Lower leg skin (tissue), 4 donors: Measurements from ENCODE around the gene BID. TPM values are rescaled to one million over a fixed set of nuclear protein-coding genes. Genes with fewer than 3 reads are reported as not detected.

ENCODE experiments used
- DNase-seq, 2 donors: peaks; one replicate each; pipeline ENCODE4 v3.0.0-alpha.2; 2019; ENCODE audit warnings: low spot score in 2 of 2
- H3K4me3 ChIP-seq: fragments of 200-600 bp; sonication (generic); 2 replicates; pipeline ENCODE4 v1.5.1; 2017; ENCODE audit warnings: mild to moderate bottlenecking, low read depth; ENCODE audit not compliant: poor library complexity, severe bottlenecking
- CTCF ChIP-seq, 3 donors: fragments of 450-650 bp; IDR thresholded peaks; one replicate each; pipeline ENCODE4 v1.5.1; 2016; ENCODE audit warnings: antibody characterized with exemption in 3 of 3, mild to moderate bottlenecking in 3 of 3, moderate library complexity in 2 of 3
- POLR2A ChIP-seq, 2 donors: fragments of 450-650 bp; IDR thresholded peaks; one replicate each; pipeline ENCODE4 v1.6.1; 2016 to 2017; ENCODE audit warnings: antibody characterized with exemption in 2 of 2, mild to moderate bottlenecking in 1 of 2, moderate library complexity in 1 of 2
- WGBS, 2 donors: methylation state at CpG; one replicate each; pipeline ENCODE4 v1.1.5; 2018; 5-methylcytosine and 5-hydroxymethylcytosine counted together
- intact Hi-C: fragments of 100-400 bp; cut with DNase I; formaldehyde crosslinking; loops from one replicate; pipeline ENCODE4 v1.15.0; 2023; ENCODE audit warnings: low total_unique reads
- total RNA-seq, 4 donors: library from RNA; depleted of rRNA; stranded (reverse); fragments of >200 nt; gene quantifications; one replicate each; pipeline ENCODE4 v1.1.0, GENCODE V29; 2016

Gene BID
- total RNA-seq, 4 donors from 2014 or later: 5.4 to 22.6 (median 15.2) TPM

DNA sequence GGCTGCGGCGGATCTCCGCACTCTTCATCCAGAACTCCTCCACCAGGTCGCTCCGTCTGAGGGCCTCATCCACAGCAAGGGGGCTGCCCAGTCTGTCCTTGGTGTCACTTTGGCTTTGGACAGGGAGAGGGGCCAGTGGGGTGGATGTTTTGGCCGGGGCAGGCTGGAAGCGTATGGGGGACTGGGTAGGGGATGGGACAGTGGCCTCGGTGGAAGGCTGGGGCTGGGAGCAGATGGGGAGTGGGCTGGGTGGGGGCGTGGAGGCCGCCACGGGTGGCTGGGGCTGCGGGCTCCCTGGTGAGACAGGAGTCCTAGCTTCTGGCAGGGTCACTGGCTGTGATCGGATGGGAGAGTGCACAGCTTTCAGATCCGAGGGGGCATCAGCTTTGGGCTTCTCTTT is 44.4 kb upstream of the BID start:
- no peak for DNase-seq
- intact Hi-C loops: no loop called here
- 95 to 96% methylated on average over 14 of the region's 14 CpGs for WGBS, 2 donors
- TF ChIP-seq CTCF (IDR thresholded peaks at IDR 0.05) (no peak), POLR2A (IDR thresholded peaks at IDR 0.05) (no peak)
- no peak overlapping the region for H3K4me3 ChIP-seq

GRCh38 chr22:17818180-17818579 is 43.9 kb upstream of the BID start:
- DNase-seq: no peak
- intact Hi-C loops: no loop called here
- no peak for TF ChIP-seq CTCF (IDR thresholded peaks at IDR 0.05)
- TF ChIP-seq POLR2A (IDR thresholded peaks at IDR 0.05): no peak
- 93 to 96% methylated on average over 17 to 24 of the region's 25 CpGs for WGBS, 2 donors
- H3K4me3 ChIP-seq: no peak overlapping the region

DNA sequence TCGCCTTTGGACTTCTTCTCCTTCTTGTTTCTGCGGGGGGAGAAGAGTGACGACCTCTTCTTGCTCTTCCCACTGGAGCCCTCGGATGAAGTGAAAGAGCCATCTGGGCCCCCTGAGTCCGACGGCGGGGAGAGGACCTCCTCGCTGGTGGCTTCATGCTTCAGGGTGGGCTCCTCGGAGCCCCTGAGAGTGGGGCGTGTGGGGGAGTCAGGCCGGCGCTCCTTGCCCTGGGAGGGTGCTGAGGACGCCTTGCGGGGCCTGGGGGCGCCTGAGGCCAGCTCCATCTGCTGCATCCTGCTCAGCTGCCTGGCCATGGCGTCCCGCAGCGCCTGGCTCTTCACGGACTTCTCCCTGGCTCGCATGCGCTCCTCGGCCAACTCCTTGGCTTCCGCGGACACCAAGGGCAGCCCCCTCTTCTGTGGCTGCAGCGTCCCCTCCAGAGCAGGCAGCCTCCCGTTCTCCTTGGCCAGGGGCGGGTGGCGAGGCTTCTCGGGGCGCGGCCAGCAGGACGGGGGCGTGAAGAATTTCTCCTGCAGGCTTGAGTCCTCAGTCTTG is 43.3 kb upstream of the BID start:
- intact Hi-C loops: no loop called here
- TF ChIP-seq POLR2A (IDR thresholded peaks at IDR 0.05): no peak
- no peak for TF ChIP-seq CTCF (IDR thresholded peaks at IDR 0.05)
- no peak for DNase-seq
- H3K4me3 ChIP-seq: no peak overlapping the region
- WGBS, 2 donors: 92 to 96% methylated on average over 23 to 33 of the region's 33 CpGs

GRCh38 chr22:17817079-17817478 is 42.8 kb upstream of the BID start:
- DNase-seq: no peak
- TF ChIP-seq POLR2A (IDR thresholded peaks at IDR 0.05): no peak
- no peak for TF ChIP-seq CTCF (IDR thresholded peaks at IDR 0.05)
- WGBS, 2 donors: 94 to 95% methylated on average over 21 of the region's 21 CpGs
- intact Hi-C loops: no loop called here
- no peak overlapping the region for H3K4me3 ChIP-seq

DNA sequence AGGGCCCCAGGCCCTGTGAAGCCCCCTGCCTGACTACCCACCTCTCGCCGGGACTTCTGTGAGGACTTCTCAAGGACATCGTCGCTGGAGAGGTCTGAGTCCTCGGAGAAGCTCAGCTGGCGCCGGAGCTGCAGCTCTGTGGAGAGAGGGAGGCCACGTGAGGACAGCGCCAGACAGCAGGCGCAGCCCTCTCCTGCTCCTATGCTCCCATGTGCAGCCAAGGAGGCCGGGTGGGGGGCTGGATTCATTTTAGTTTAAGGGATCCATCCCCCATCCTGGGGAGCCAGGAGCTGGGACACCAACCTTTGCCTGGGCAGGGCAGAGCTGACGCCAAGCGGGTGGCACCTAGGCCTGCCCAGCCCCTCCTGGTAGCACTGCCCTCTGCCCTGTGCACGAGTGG is 42.4 kb upstream of the BID start:
- WGBS, 2 donors: 92 to 95% methylated on average over 13 to 14 of the region's 14 CpGs
- intact Hi-C loops: no loop called here

More for the DNA sequence above, 42.4 kb upstream of the BID start:
- TF ChIP-seq CTCF (IDR thresholded peaks at IDR 0.05) (no peak), POLR2A (IDR thresholded peaks at IDR 0.05) (no peak)
- no peak overlapping the region for H3K4me3 ChIP-seq
- no peak for DNase-seq
